Small intestine (tissue), 7 donors: ENCODE results near the gene PCED1B. TPM values are rescaled to one million over a fixed set of nuclear protein-coding genes. Genes with fewer than 3 reads are reported as not detected.

Experiments
- DNase-seq, 2 donors: peaks; one replicate each; pipeline versions ENCODE4 v3.0.0 to v3.0.0-alpha.2; 2013
- FAIRE-seq: peaks from 2 replicates; lab custom pipeline; 2012; peaks lifted over from hg19 to GRCh38; lab: Jason Lieb, UNC
- H3K27ac ChIP-seq, 3 donors: one replicate each; pipeline ENCODE4 v1.5.1; 2013; ENCODE audit warnings: low read length in 2 of 3, mild to moderate bottlenecking in 2 of 3, control low read depth in 1 of 3, inconsistent platforms in 1 of 3, low read depth in 1 of 3, moderate library complexity in 1 of 3
- H3K27me3 ChIP-seq, 3 donors: one replicate each; pipeline ENCODE4 v1.6.1; 2013; ENCODE audit warnings: low read length in 3 of 3, inconsistent platforms in 1 of 3; ENCODE audit not compliant: control insufficient read depth in 3 of 3, insufficient read depth in 3 of 3
- H3K36me3 ChIP-seq, 3 donors: one replicate each; pipeline ENCODE4 v1.6.1; 2013; ENCODE audit warnings: low read length in 3 of 3, inconsistent platforms in 1 of 3, low read depth in 1 of 3, mild to moderate bottlenecking in 1 of 3, moderate library complexity in 1 of 3; ENCODE audit not compliant: control insufficient read depth in 3 of 3, insufficient read depth in 2 of 3
- H3K4me1 ChIP-seq, 3 donors: one replicate each; pipeline ENCODE4 v1.6.1; 2013; ENCODE audit warnings: low read length in 2 of 3, inconsistent platforms in 1 of 3, low read depth in 1 of 3, mild to moderate bottlenecking in 1 of 3, moderate library complexity in 1 of 3; ENCODE audit not compliant: control insufficient read depth in 3 of 3, insufficient read depth in 2 of 3
- H3K4me3 ChIP-seq, 3 donors: one replicate each; pipeline ENCODE4 v1.5.1; 2013; ENCODE audit warnings: low read length in 3 of 3, control low read depth in 1 of 3, inconsistent platforms in 1 of 3, low read depth in 1 of 3, mild to moderate bottlenecking in 1 of 3, moderate library complexity in 1 of 3
- H3K9me3 ChIP-seq, 2 donors: one replicate each; pipeline ENCODE4 v1.6.1; 2013; ENCODE audit warnings: low read depth in 1 of 2, low read length in 1 of 2; ENCODE audit not compliant: control insufficient read depth in 2 of 2, insufficient read depth in 1 of 2
- WGBS, 3 donors: extraction: QIAGEN DNeasy Blood & Tissue Kit; methylation state at CpG; one replicate each; pipeline ENCODE4 v1.1.7; 2013; 5-methylcytosine and 5-hydroxymethylcytosine counted together
- polyA plus RNA-seq, 4 donors: library from polyadenylated mRNA; stranded (reverse) in 3 of 4; unstranded in 1 of 4; fragments of 200-250 nt in 3 of 4; fragments of 120-200 nt in 1 of 4; gene quantifications; one replicate each; pipeline versions ENCODE4 v1.2.1 to v1.2.3, GENCODE V29; 2013
- donor health status: healthy with polysubstance abuse.
- donor health status: control.
- donor health status: control.
- donor health status: Bipolar disorder and iron deficiency.
- donor health status: healthy.

Gene PCED1B
- polyA plus RNA-seq, 4 donors = 1.4 to 4.5 (median 1.6) TPM; not detected in 1

DNA sequence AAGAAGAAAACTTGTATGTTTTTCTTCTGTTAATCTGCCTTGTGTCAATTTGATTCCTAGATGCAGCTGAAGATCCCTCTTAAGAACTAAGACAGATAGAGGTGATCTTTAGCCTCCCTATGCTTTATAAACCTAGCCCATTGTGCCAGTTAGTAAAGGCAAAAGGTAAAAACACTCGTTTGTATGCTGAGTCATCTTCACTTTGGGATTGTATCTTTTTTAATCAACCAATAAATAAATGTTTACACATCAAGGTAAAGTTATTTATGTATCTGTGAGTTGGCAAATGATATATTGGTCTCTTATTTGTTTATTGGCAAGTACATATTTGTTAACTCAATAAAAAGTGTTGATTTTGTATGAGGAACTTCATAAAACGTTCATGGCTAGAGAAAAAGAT lies 166.2 kb downstream of the PCED1B start:
- Histone ChIP-seq H3K4me1 (peaks cover 0 to 3% (median 0%) of the 10 kb centered on the region in 3 donors), H3K9me3 (peaks cover 0 to 5% of the 10 kb centered on the region in 2 donors), H3K4me3 (no peak overlapping the region), H3K27ac (no peak overlapping the region), H3K36me3 (no peaks in the 10 kb centered on the region), H3K27me3 (no peaks in the 10 kb centered on the region)
- 48 to 70% (median 70%) methylated on average over 2 of the region's 2 CpGs for WGBS, 3 donors
- DNase-seq = no peak
- FAIRE-seq = no peak

GRCh38 chr12:47247418-47247817 lies 168.0 kb downstream of the PCED1B start:
- no peak overlapping the region for H3K27ac ChIP-seq
- peaks cover 0 to 3% (median 0%) of the 10 kb centered on the region in 3 donors for H3K4me1 ChIP-seq
- H3K36me3 ChIP-seq = no peaks in the 10 kb centered on the region
- FAIRE-seq (no peak), DNase-seq (peak in 1 of 2 donors; percentile 6)
- no peak overlapping the region for H3K4me3 ChIP-seq
- peaks cover 0 to 5% of the 10 kb centered on the region in 2 donors for H3K9me3 ChIP-seq
- 8 to 45% (median 22%) methylated on average over 1 of the region's 1 CpG for WGBS, 3 donors
- no peaks in the 10 kb centered on the region for H3K27me3 ChIP-seq

DNA sequence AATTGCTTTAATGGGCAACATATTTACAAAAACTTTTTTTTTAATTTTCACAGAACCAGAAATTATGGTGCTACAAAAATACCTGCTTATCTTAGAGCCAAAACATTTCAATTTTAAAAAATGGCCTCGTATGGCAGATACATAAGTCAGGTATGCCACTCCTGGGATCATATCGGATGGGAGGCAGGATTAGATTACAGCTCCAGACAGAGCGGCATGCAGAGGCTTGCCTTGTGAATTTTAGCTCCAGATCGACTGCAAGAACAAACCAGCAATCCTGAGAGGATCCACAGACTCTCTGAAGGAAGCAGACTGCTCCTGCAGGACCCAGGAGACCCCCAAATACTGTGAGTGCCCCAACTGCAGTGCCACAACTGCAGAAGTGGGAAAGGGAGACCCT lies 169.7 kb downstream of the PCED1B start:
- H3K4me1 ChIP-seq = peaks cover 0 to 3% (median 0%) of the 10 kb centered on the region in 3 donors
- FAIRE-seq = no peak
- WGBS, 3 donors = 76 to 91% (median 81%) methylated on average over 4 of the region's 4 CpGs
- no peak overlapping the region for H3K27ac ChIP-seq
- H3K4me3 ChIP-seq = no peak overlapping the region
- H3K9me3 ChIP-seq = peaks cover 0 to 7% of the 10 kb centered on the region in 2 donors
- no peak for DNase-seq
- no peaks in the 10 kb centered on the region for H3K27me3 ChIP-seq
- no peaks in the 10 kb centered on the region for H3K36me3 ChIP-seq

DNA sequence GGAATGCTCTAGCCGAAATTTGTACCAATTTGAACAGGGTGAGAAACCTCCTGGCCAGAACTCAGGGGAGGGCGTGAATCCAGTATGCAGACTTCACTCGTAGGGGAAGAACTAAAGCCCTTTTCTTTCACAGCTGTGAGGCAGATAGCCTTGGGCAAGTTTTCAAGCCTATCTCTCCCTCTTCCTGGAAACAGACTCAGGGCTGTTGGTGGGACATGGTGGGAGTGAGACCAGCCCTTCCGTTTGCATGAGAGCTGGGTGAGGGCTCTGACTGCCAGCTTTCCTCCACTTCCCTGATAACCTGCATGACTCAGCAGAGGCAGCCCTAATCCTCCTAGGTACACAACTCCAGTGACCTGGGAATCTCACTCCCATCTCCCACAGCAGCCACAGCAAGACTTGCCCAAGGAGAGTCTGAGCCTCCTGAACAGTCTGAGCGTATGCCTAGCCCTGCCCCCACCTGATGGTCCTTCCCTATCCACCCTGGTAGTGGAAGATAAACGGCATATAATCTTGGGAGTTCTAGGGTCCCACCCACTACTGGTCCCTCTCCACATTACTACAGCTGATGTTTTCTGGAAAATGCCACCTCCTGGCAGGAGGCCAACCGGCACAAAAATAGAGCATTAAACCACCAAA lies 170.4 kb downstream of the PCED1B start:
- WGBS, 3 donors = 63 to 79% (median 70%) methylated on average over 7 of the region's 7 CpGs

DNA sequence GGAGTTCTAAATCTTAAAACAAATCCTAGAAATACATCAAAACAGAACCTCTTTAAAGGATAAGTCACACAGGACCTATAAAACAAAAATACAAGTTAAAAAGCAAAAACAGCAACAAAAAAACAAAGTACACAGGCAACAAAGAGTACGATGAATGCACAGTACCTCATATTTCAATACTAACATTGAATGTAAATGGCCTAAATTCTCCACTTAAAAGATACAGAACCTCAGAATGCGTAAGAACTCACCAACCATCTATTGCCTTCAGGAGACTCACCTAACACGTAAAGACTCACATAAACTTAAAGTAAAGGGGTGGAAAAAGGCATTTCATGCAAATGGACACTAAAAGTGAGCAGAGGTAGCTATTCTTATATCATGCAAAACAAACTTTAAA lies 172.5 kb downstream of the PCED1B start:
- no peaks in the 10 kb centered on the region for H3K27me3 ChIP-seq
- DNase-seq = no peak
- H3K9me3 ChIP-seq = peaks cover 0 to 7% of the 10 kb centered on the region in 2 donors
- H3K4me3 ChIP-seq = no peak overlapping the region
- peaks cover 0 to 3% (median 0%) of the 10 kb centered on the region in 3 donors for H3K4me1 ChIP-seq
- no peak overlapping the region for H3K27ac ChIP-seq
- no peaks in the 10 kb centered on the region for H3K36me3 ChIP-seq
- 87 to 97% (median 95%) methylated on average over 3 of the region's 3 CpGs for WGBS, 3 donors
- no peak for FAIRE-seq

More for the DNA sequence above, 170.4 kb downstream of the PCED1B start:
- no peak overlapping the region for H3K27ac ChIP-seq
- peaks cover 0 to 7% of the 10 kb centered on the region in 2 donors for H3K9me3 ChIP-seq
- no peak for FAIRE-seq
- no peak overlapping the region for H3K4me3 ChIP-seq
- no peak for DNase-seq
- no peaks in the 10 kb centered on the region for H3K27me3 ChIP-seq
- peaks cover 0 to 3% (median 0%) of the 10 kb centered on the region in 3 donors for H3K4me1 ChIP-seq
- H3K36me3 ChIP-seq = no peaks in the 10 kb centered on the region

GRCh38 chr12:47264951-47265350 lies 185.5 kb downstream of the PCED1B start:
- H3K9me3 ChIP-seq = no peaks in the 10 kb centered on the region
- H3K4me3 ChIP-seq = no peak overlapping the region
- H3K27me3 ChIP-seq = no peaks in the 10 kb centered on the region
- H3K36me3 ChIP-seq = no peaks in the 10 kb centered on the region
- no peak overlapping the region for H3K27ac ChIP-seq
- H3K4me1 ChIP-seq = no peaks in the 10 kb centered on the region
- WGBS, 3 donors = 84 to 87% (median 85%) methylated on average over 4 of the region's 4 CpGs
- FAIRE-seq = no peak
- no peak for DNase-seq

DNA sequence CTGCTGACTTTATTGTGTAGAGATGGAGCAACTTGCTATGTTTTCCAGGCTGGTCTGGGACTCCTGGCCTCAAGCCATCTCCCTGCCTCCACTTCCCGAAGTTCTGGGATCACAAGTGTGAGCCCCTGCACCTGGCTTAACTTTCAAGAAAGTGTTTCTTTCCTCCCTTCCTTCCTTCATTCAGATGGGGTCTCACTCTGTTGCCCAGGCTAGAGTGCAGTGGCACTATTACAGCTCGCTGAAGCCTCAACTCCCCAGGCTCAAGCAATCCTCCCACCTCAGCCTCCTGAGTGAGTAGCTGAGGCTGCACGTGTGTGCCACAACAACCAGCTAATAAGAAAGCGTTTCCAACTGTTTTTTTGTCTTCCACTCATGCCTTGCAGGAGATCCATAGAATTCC lies 186.0 kb downstream of the PCED1B start:
- Histone ChIP-seq H3K36me3 (no peaks in the 10 kb centered on the region), H3K27me3 (no peaks in the 10 kb centered on the region), H3K9me3 (no peaks in the 10 kb centered on the region), H3K27ac (no peak overlapping the region), H3K4me3 (no peak overlapping the region), H3K4me1 (no peaks in the 10 kb centered on the region)
- WGBS, 3 donors = 89 to 93% (median 90%) methylated on average over 4 of the region's 4 CpGs
- DNase-seq (no peak), FAIRE-seq (no peak)

DNA sequence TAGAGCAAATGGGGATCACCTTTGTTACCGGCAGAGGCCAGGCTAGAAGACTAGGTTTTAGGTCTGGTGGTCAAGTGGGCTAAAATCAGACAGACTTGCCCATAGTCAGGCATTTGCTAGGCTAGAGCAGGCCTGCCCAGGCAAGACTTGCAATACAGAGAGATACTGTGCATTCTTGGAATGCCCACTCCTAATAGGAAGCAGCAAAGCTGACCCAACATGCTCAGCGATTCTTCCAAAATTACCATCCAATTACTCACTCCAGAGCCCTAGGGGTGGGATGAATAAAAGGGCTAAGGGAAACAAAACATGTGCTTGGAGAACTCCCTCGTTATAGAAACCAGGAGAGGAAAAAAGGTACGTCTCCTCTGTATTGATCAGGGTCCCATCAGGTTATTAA lies 188.2 kb downstream of the PCED1B start:
- FAIRE-seq = no peak
- no peaks in the 10 kb centered on the region for H3K9me3 ChIP-seq
- H3K36me3 ChIP-seq = no peaks in the 10 kb centered on the region
- H3K4me3 ChIP-seq = no peak overlapping the region
- DNase-seq = no peak
- no peaks in the 10 kb centered on the region for H3K27me3 ChIP-seq
- H3K27ac ChIP-seq = no peak overlapping the region
- no peaks in the 10 kb centered on the region for H3K4me1 ChIP-seq
- WGBS, 3 donors = 92 to 94% (median 93%) methylated on average over 4 of the region's 4 CpGs
